Measurements from ENCODE around the gene ERC2.

The ERC2 gene

GRCh38 chr3:56192001-56192400 is 276.3 kb downstream of the ERC2 start:
- Histone ChIP-seq H2AFZ (ENCODE audit: low read length) (no peak overlapping the region), H3K4me2 (ENCODE audit: low read length) (no peak overlapping the region), H3K4me3 (ENCODE audit: low read depth, low read length, poor library complexity, severe bottlenecking) (no peak overlapping the region), H3K9ac (ENCODE audit: low read length) (no peak overlapping the region), H3K27ac (ENCODE audit: low read depth, low read length, poor library complexity, severe bottlenecking) (no peak overlapping the region), H4K20me1 (ENCODE audit: insufficient read depth, low read length) (no peaks in the 10 kb centered on the region), H3K36me3 (ENCODE audit: insufficient read depth, low read length) (no peaks in the 10 kb centered on the region), H3K79me2 (ENCODE audit: insufficient read depth, low read length) (no peaks in the 10 kb centered on the region), H3K27me3 (ENCODE audit: insufficient read depth, low read length) (no peaks in the 10 kb centered on the region), H3K9me3 (ENCODE audit: low read length) (no peaks in the 10 kb centered on the region), H3K9me2 (ENCODE audit: low read depth, low read length) (no peaks in the 10 kb centered on the region), H3K4me1 (ENCODE audit: insufficient read depth, low read length, severe bottlenecking) (no peaks in the 10 kb centered on the region), H3F3A (ENCODE audit: insufficient read depth, low read length) (no peaks in the 10 kb centered on the region)
- TF ChIP-seq CTCF (IDR thresholded peaks at IDR 0.05; ENCODE audit: low read length) (no peak), EZH2 (IDR thresholded peaks at IDR 0.05; ENCODE audit: borderline replicate concordance, low read length) (no peak)

- TF ChIP-seq EZH2 (IDR thresholded peaks at IDR 0.05; ENCODE audit: borderline replicate concordance, low read length): no peak
- TF ChIP-seq CTCF (IDR thresholded peaks at IDR 0.05; ENCODE audit: low read length): no peak
- Histone ChIP-seq H3K9ac (ENCODE audit: low read length) (no peak overlapping the region), H3K27ac (ENCODE audit: low read depth, low read length, poor library complexity, severe bottlenecking) (no peak overlapping the region), H3K9me2 (ENCODE audit: low read depth, low read length) (no peaks in the 10 kb centered on the region), H3K27me3 (ENCODE audit: insufficient read depth, low read length) (no peaks in the 10 kb centered on the region), H3K4me3 (ENCODE audit: low read depth, low read length, poor library complexity, severe bottlenecking) (no peak overlapping the region), H3K36me3 (ENCODE audit: insufficient read depth, low read length) (no peaks in the 10 kb centered on the region), H3K9me3 (ENCODE audit: low read length) (no peaks in the 10 kb centered on the region), H3F3A (ENCODE audit: insufficient read depth, low read length) (no peaks in the 10 kb centered on the region), H3K4me2 (ENCODE audit: low read length) (no peak overlapping the region), H4K20me1 (ENCODE audit: insufficient read depth, low read length) (no peaks in the 10 kb centered on the region), H3K79me2 (ENCODE audit: insufficient read depth, low read length) (no peaks in the 10 kb centered on the region), H2AFZ (ENCODE audit: low read length) (no peak overlapping the region), H3K4me1 (ENCODE audit: insufficient read depth, low read length, severe bottlenecking) (no peaks in the 10 kb centered on the region)
Measured at GRCh38 chr3:56190771-56191305, 277.4 kb downstream of the ERC2 start.

GRCh38 chr3:56190130-56190529 is 278.1 kb downstream of the ERC2 start:
- Histone ChIP-seq H3K27me3 (ENCODE audit: insufficient read depth, low read length) (no peaks in the 10 kb centered on the region), H3K9ac (ENCODE audit: low read length) (no peak overlapping the region), H3K27ac (ENCODE audit: low read depth, low read length, poor library complexity, severe bottlenecking) (no peak overlapping the region), H3K9me3 (ENCODE audit: low read length) (no peaks in the 10 kb centered on the region), H4K20me1 (ENCODE audit: insufficient read depth, low read length) (no peaks in the 10 kb centered on the region), H2AFZ (ENCODE audit: low read length) (no peak overlapping the region), H3F3A (ENCODE audit: insufficient read depth, low read length) (no peaks in the 10 kb centered on the region), H3K36me3 (ENCODE audit: insufficient read depth, low read length) (no peaks in the 10 kb centered on the region), H3K9me2 (ENCODE audit: low read depth, low read length) (no peaks in the 10 kb centered on the region), H3K4me3 (ENCODE audit: low read depth, low read length, poor library complexity, severe bottlenecking) (no peak overlapping the region), H3K79me2 (ENCODE audit: insufficient read depth, low read length) (no peaks in the 10 kb centered on the region), H3K4me2 (ENCODE audit: low read length) (no peak overlapping the region), H3K4me1 (ENCODE audit: insufficient read depth, low read length, severe bottlenecking) (no peaks in the 10 kb centered on the region)
- TF ChIP-seq EZH2 (IDR thresholded peaks at IDR 0.05; ENCODE audit: borderline replicate concordance, low read length) (no peak), CTCF (IDR thresholded peaks at IDR 0.05; ENCODE audit: low read length) (no peak)
